ENCODE data around the gene DNAAF5.

The DNAAF5 gene

DNA sequence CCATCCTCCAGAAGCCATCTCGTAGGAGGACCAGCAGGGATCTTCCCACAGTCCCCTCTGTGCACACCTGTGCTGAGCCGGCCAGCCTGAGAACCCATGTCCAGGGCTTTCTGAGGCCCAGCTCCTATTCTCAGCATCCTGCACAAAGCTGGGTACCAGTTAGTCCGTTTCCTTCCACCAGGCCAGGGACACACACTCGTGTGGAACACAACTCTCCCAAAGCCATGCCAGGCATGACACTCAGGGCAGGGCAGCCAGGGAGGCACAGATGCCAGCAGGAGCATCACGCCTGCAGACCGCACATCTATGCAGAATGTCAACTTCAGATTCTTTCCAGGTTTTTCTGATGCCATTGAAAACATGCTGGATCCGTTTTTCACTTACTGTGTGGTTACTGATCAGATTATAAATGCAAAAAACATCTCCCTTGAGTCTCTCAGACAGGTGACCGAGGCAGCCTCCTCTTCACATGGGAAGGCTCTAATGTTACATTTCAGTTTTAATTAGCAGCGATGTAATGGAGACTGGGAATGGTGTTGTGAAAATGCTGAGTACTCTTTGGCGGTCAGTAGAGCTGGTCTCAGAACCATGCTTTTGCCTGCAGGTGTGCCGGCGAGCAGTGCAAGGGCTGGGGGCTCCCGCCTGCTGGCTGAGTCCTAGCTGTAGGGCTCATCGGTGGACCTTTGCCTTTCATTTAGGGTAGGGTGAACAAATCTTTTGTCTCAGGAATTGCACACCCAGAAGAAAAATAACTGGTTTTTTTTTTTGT lies 102.5 kb downstream of the DNAAF5 start:
- Histone ChIP-seq H3K4me1 (ENCODE audit: control insufficient read depth, insufficient read depth, low read length, poor library complexity, severe bottlenecking) (peaks cover 25% of the 10 kb centered on the region), H3K9me3 (ENCODE audit: control insufficient read depth, low read length) (no peaks in the 10 kb centered on the region), H3K4me3 (ENCODE audit: extremely low read depth, insufficient read depth, low read length, poor library complexity, severe bottlenecking) (no peak overlapping the region), H3K36me3 (ENCODE audit: control insufficient read depth, insufficient read depth, low read length) (peaks cover 26% of the 10 kb centered on the region), H3K27ac (ENCODE audit: low read depth, low read length, severe bottlenecking) (no peak overlapping the region)
- WGBS, 2 experiments (ENCODE audit: insufficient coverage in 2 of 2), result 98 to 99% methylated on average over 9 to 12 of the region's 14 CpGs

DNA sequence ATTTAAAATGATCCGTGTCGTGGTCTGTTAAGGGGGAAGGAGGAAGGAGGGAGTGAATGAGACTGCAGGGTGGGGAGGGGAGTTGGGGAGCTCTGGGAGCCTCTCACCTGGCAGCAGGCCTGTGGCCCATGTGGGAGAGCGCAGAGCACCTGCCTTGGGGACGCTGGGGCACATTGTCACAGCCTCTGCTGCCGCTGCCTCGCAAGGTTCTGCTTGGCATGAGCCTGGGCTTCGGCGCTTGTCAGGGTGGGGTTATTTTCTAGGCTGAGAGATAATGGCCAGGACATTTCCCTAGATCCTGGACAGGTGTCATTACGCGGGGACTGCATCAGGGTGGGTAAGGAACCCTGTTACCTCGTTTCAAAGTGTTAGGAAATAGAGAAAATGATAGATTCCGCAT lies 103.6 kb downstream of the DNAAF5 start:
- Histone ChIP-seq H3K36me3 (ENCODE audit: control insufficient read depth, insufficient read depth, low read length) (peaks cover 31% of the 10 kb centered on the region), H3K9me3 (ENCODE audit: control insufficient read depth, low read length) (no peaks in the 10 kb centered on the region), H3K4me3 (ENCODE audit: extremely low read depth, insufficient read depth, low read length, poor library complexity, severe bottlenecking) (no peak overlapping the region), H3K27ac (ENCODE audit: low read depth, low read length, severe bottlenecking) (no peak overlapping the region), H3K4me1 (ENCODE audit: control insufficient read depth, insufficient read depth, low read length, poor library complexity, severe bottlenecking) (peaks cover 25% of the 10 kb centered on the region)
- 84 to 85% methylated on average over 9 to 11 of the region's 12 CpGs for WGBS, 2 experiments (ENCODE audit: insufficient coverage in 2 of 2)

GRCh38 chr7:831596-832166 lies 105.2 kb downstream of the DNAAF5 start:
- Histone ChIP-seq H3K4me1 (ENCODE audit: control insufficient read depth, insufficient read depth, low read length, poor library complexity, severe bottlenecking) (peaks cover 33% of the 10 kb centered on the region), H3K27ac (ENCODE audit: low read depth, low read length, severe bottlenecking) (peak overlapping the region; percentile 97), H3K9me3 (ENCODE audit: control insufficient read depth, low read length) (no peaks in the 10 kb centered on the region), H3K4me3 (ENCODE audit: extremely low read depth, insufficient read depth, low read length, poor library complexity, severe bottlenecking) (no peak overlapping the region), H3K36me3 (ENCODE audit: control insufficient read depth, insufficient read depth, low read length) (peaks cover 37% of the 10 kb centered on the region)
- WGBS, 2 experiments (ENCODE audit: insufficient coverage in 2 of 2), result 86 to 89% methylated on average over 1 to 2 of the region's 7 CpGs

GRCh38 chr7:832167-832967 lies 105.9 kb downstream of the DNAAF5 start, which contains the start of gene SUN1:
Gene SUN1 (plus strand): TSS chr7:832476. CDS start chr7:832525, 49 bp downstream.
- Histone ChIP-seq H3K27ac (ENCODE audit: low read depth, low read length, severe bottlenecking) (peak within 1 kb of the TSS; percentile 97), H3K9me3 (ENCODE audit: control insufficient read depth, low read length) (no peaks in the 10 kb centered on the region), H3K36me3 (ENCODE audit: control insufficient read depth, insufficient read depth, low read length) (peaks cover 39% of the 10 kb centered on the region), H3K4me1 (ENCODE audit: control insufficient read depth, insufficient read depth, low read length, poor library complexity, severe bottlenecking) (peaks cover 32% of the 10 kb centered on the region), H3K4me3 (ENCODE audit: extremely low read depth, insufficient read depth, low read length, poor library complexity, severe bottlenecking) (no peak within 1 kb of the TSS)
- WGBS, 2 experiments (ENCODE audit: insufficient coverage in 2 of 2), result 84 to 86% methylated on average over 19 to 22 of the region's 24 CpGs

DNA sequence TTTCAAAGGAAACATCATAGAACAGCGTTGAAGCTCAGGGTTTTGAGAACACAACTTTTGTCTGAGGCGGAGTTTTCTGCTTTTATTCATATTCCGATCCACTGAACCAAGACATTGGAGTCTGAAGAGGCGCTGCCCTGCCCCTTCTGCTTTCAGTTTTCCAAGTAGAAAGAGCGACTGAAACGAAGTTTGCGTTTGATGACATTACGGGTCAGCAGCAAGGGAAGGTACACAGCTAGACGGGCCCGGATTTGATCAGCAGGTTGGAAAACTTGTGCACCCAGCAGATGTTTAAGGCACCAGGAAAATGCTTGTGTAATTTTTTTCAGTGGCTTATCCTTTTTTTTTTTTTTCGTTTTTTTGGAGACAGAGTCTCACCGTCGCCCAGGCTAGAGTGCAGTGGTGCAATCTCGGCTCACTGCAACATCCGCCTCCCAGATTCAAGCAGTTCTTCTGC lies 106.5 kb downstream of the DNAAF5 start:
- 93 to 99% methylated on average over 10 to 14 of the region's 15 CpGs for WGBS, 2 experiments (ENCODE audit: insufficient coverage in 2 of 2)
- Histone ChIP-seq H3K36me3 (ENCODE audit: control insufficient read depth, insufficient read depth, low read length) (peaks cover 34% of the 10 kb centered on the region), H3K27ac (ENCODE audit: low read depth, low read length, severe bottlenecking) (peak overlapping the region; percentile 97), H3K9me3 (ENCODE audit: control insufficient read depth, low read length) (no peaks in the 10 kb centered on the region), H3K4me3 (ENCODE audit: extremely low read depth, insufficient read depth, low read length, poor library complexity, severe bottlenecking) (no peak overlapping the region), H3K4me1 (ENCODE audit: control insufficient read depth, insufficient read depth, low read length, poor library complexity, severe bottlenecking) (peaks cover 32% of the 10 kb centered on the region)

DNA sequence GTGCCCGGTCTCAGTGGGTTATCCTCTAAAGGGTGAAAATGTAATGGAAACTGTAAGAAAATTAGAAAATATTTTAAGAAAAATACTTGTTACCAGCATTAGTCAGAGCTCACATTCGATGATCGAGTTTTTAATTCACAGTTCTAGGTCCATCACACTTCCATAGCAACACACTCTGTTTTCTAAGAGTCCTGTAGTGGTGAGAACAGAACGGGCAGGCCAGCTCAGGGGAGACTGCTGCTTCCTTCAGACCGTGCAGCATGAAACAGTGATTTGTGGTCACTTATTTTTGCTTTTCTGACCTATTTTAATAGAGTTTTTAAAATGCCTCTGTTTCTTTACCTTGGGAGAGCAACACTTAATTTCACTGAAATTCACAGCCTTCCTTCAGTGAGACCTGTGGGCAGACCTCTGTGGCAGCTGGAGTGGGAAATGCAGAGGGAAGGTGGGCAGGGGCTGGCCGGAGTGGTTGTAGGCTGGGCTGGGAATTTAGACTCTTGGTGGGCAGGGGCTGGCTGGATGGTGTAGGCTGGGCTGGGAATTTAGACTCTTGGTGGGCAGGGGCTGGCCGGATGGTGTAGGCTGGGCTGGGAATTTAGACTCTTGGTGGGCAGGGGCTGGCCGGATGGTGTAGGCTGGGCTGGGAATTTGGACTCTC lies 107.2 kb downstream of the DNAAF5 start:
- Histone ChIP-seq H3K27ac (ENCODE audit: low read depth, low read length, severe bottlenecking) (no peak overlapping the region), H3K9me3 (ENCODE audit: control insufficient read depth, low read length) (no peaks in the 10 kb centered on the region), H3K36me3 (ENCODE audit: control insufficient read depth, insufficient read depth, low read length) (peaks cover 38% of the 10 kb centered on the region), H3K4me3 (ENCODE audit: extremely low read depth, insufficient read depth, low read length, poor library complexity, severe bottlenecking) (no peak overlapping the region), H3K4me1 (ENCODE audit: control insufficient read depth, insufficient read depth, low read length, poor library complexity, severe bottlenecking) (peaks cover 32% of the 10 kb centered on the region)
- 92% methylated on average over 3 of the region's 8 CpGs; no CpG with 5 or more reads in 1 of the 2 experiments for WGBS, 2 experiments (ENCODE audit: insufficient coverage in 2 of 2)

DNA sequence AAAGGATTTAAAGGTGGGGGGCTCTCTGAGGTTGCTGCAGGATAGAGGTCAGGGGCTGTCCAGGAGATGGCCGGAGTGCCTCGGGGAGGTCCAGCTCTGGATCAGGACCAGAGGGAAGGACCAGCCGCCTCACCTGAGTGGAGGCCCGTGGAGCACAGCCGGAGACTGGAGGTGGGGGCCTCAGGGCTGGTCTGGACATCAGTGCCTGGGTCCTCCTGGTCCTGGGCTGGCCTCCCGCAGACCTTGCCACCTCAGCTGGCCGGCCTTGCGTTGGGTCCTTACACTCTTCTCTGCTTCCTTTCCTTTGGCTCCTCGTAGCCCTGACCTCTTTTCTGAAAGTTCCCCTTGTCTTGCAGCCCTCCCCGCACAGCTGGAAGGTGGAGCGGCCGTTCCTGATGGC lies 107.8 kb downstream of the DNAAF5 start:
- peaks cover 39% of the 10 kb centered on the region for H3K36me3 ChIP-seq (ENCODE audit: control insufficient read depth, insufficient read depth, low read length)

DNA sequence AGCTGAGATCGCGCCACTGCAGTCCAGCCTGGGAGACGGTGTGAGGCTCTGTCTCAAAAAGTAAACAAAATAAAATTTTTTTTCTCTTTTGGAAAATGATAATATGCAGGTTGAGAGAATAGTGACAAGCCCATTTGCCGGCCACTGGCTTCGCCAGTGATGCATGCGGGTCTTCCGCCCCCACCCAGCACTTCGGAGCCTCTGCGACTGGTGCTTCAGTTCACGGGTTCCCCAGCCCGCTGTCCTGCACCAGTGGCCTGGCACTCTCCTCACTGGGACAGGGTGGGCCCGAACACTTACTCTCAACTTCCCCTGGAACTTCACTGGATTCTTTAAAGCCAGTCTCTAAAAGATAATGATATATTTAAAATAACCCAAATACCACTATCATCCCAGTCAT lies 108.5 kb downstream of the DNAAF5 start:
- H3K27ac ChIP-seq (ENCODE audit: low read depth, low read length, severe bottlenecking), result no peak overlapping the region
- 94 to 100% methylated on average over 6 to 9 of the region's 12 CpGs for WGBS, 2 experiments (ENCODE audit: insufficient coverage in 2 of 2)
- H3K9me3 ChIP-seq (ENCODE audit: control insufficient read depth, low read length), result no peaks in the 10 kb centered on the region
- H3K4me3 ChIP-seq (ENCODE audit: extremely low read depth, insufficient read depth, low read length, poor library complexity, severe bottlenecking), result no peak overlapping the region
- H3K4me1 ChIP-seq (ENCODE audit: control insufficient read depth, insufficient read depth, low read length, poor library complexity, severe bottlenecking), result peaks cover 30% of the 10 kb centered on the region
- H3K36me3 ChIP-seq (ENCODE audit: control insufficient read depth, insufficient read depth, low read length), result peaks cover 44% of the 10 kb centered on the region

More for the DNA sequence above, 107.8 kb downstream of the DNAAF5 start:
- peaks cover 32% of the 10 kb centered on the region for H3K4me1 ChIP-seq (ENCODE audit: control insufficient read depth, insufficient read depth, low read length, poor library complexity, severe bottlenecking)
- H3K9me3 ChIP-seq (ENCODE audit: control insufficient read depth, low read length), result no peaks in the 10 kb centered on the region
- 94 to 96% methylated on average over 12 of the region's 12 CpGs for WGBS, 2 experiments (ENCODE audit: insufficient coverage in 2 of 2)
- no peak overlapping the region for H3K27ac ChIP-seq (ENCODE audit: low read depth, low read length, severe bottlenecking)
- no peak overlapping the region for H3K4me3 ChIP-seq (ENCODE audit: extremely low read depth, insufficient read depth, low read length, poor library complexity, severe bottlenecking)

DNA sequence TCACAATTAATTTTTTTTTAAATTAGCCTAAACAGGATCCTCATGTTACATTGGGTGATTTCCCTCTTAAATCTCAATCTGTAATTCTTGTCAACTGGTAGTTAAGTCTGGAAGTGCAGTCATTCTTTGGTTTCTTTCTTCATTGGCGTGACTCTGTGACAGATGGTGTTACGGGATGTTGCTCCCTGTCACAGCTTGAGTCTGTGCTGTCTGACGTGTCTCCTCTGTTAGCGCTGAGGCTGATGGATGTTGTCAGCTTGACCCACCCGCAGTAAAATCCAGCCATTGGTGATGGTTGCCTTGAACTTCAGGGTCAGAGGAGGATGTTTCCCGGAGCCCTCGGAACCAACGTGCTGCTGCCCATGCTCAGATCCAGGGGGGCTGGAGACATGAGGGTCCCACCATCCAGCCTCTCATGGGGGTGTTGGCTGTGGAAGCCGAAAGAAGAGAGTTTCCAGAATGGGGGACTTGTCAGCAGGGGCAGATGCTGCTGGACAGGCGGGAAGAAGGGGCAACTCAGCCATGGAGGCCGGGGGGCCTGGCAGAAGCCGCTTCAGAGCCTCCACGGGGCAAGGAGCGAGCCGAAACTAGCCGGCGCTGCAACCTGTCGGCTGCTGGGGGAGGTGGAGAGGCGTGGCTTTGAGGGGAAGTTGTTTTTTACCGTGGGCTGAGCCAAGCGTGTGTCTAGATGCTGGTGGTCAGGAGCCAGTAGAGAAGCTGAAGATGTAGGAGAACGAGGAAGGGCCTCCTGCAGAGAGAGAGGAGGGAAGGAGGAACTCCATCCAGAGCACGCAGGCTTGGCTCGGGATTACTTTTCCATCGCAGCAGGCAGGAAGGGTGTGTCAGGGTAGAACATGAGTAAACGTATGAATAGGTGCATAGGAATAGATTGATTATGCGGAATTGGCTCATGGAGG lies 109.2 kb downstream of the DNAAF5 start:
- no peaks in the 10 kb centered on the region for H3K9me3 ChIP-seq (ENCODE audit: control insufficient read depth, low read length)
- no peak overlapping the region for H3K27ac ChIP-seq (ENCODE audit: low read depth, low read length, severe bottlenecking)
- 90 to 94% methylated on average over 19 to 26 of the region's 27 CpGs for WGBS, 2 experiments (ENCODE audit: insufficient coverage in 2 of 2)
- no peak overlapping the region for H3K4me3 ChIP-seq (ENCODE audit: extremely low read depth, insufficient read depth, low read length, poor library complexity, severe bottlenecking)
- peaks cover 23% of the 10 kb centered on the region for H3K4me1 ChIP-seq (ENCODE audit: control insufficient read depth, insufficient read depth, low read length, poor library complexity, severe bottlenecking)
- H3K36me3 ChIP-seq (ENCODE audit: control insufficient read depth, insufficient read depth, low read length), result peaks cover 50% of the 10 kb centered on the region

Data from mesodermal cell (in vitro differentiated cells).